Measurements from ENCODE around the gene CREB5. TPM values are rescaled to one million over a fixed set of nuclear protein-coding genes. Genes with fewer than 3 reads are reported as not detected.
A peak's percentile ranks its signal among the peaks of the same experiment; 100 is the strongest.

The CREB5 gene
- total and polyA plus RNA-seq, 2 of the 8 experiments (the other 6 are each of a cell fraction or from before 2014, with no cell fraction given): 2.4 to 2.7 TPM

GRCh38 chr7:28656529-28656928, 244.2 kb downstream of the CREB5 start:
- no peaks in the 10 kb centered on the region for H3K27me3 ChIP-seq (replicated peaks in 1 of 4; ENCODE audit: control insufficient read depth in 3 of 4, extremely low read depth in 1 of 4, insufficient read depth in 3 of 4, low read length in 3 of 4)
- no peak overlapping the region for H4K91ac ChIP-seq (replicated peaks; ENCODE audit: insufficient read length, low read length)
- no peak overlapping the region for H3K23ac ChIP-seq (ENCODE audit: insufficient read length)
- H3K9me3 ChIP-seq (ENCODE audit: insufficient read depth in 2 of 2, low read depth in 1 of 2, low read length in 1 of 2): peaks cover 2 to 6% of the 10 kb centered on the region in 2 experiments; a peak in 1 of 4 replicates
- H3K4ac ChIP-seq (replicated peaks; ENCODE audit: insufficient read length, low read depth, low read length): no peak overlapping the region
- 85% methylated on average over 1 of the region's 1 CpG; no CpG with 5 or more reads in 1 of the 2 experiments for WGBS, 2 experiments (ENCODE audit: extremely low coverage in 1 of 2, insufficient coverage in 1 of 2, insufficient read length in 1 of 2, insufficient replicate concordance in 2 of 2, low coverage in 1 of 2, low lambda C conversion rate in 2 of 2, missing lambda C conversion rate in 1 of 2)
- ChIA-PET POLR2A (ENCODE audit: partially characterized antibody) (no interaction called here), CTCF (ENCODE audit: partially characterized antibody) (no interaction called here)
- H3K4me2 ChIP-seq (ENCODE audit: insufficient read depth in 1 of 2, low read depth in 2 of 2, low read length in 2 of 2): no peak overlapping the region
- no peaks in the 10 kb centered on the region for H4K20me1 ChIP-seq (replicated peaks in 1 of 2; ENCODE audit: control insufficient read depth in 1 of 2, insufficient read depth in 2 of 2, low read length in 2 of 2)
- no peaks in the 10 kb centered on the region for H3K4me1 ChIP-seq (replicated peaks in 1 of 4; ENCODE audit: control insufficient read depth in 3 of 4, insufficient read depth in 4 of 4, low read length in 3 of 4)
- H2AK5ac ChIP-seq (ENCODE audit: low read depth, low read length): no peak overlapping the region
- no peak overlapping the region for H2BK120ac ChIP-seq (replicated peaks; ENCODE audit: low read depth, low read length)
- no peak overlapping the region for H3K4me3 ChIP-seq (ENCODE audit: extremely low read depth in 1 of 4, insufficient read depth in 2 of 4, low read depth in 3 of 4, low read length in 4 of 4)
- TF ChIP-seq MAFK (IDR thresholded peaks at IDR 0.05; ENCODE audit: low read depth, low read length) (peak; percentile 44; the same call in 1 of the 2 replicates), TBP (IDR thresholded peaks at IDR 0.05; ENCODE audit: low read depth, low read length) (no peak), CHD1 (IDR thresholded peaks at IDR 0.05; ENCODE audit: low read depth, low read length) (no peak), ATF2 (IDR thresholded peaks at IDR 0.05; ENCODE audit: low read length) (no peak), CHD2 (IDR thresholded peaks at IDR 0.05; ENCODE audit: low read length) (no peak), E2F6 (IDR thresholded peaks at IDR 0.05) (no peak), CBX5 (IDR thresholded peaks at IDR 0.05; ENCODE audit: low read depth, low read length) (no peak)
- H2BK20ac ChIP-seq (ENCODE audit: low read length): no peak overlapping the region
- no peak overlapping the region for H4K8ac ChIP-seq (ENCODE audit: extremely low read depth, insufficient read depth, low read length)
- H2AFZ ChIP-seq (ENCODE audit: low read length): no peak overlapping the region
- FAIRE-seq: no peak
- no peak overlapping the region for H4K5ac ChIP-seq (ENCODE audit: insufficient read length, low read depth, low read length)
- no peak overlapping the region for H2BK12ac ChIP-seq (ENCODE audit: low read depth, low read length)
- H3K79me1 ChIP-seq (ENCODE audit: low read depth, low read length): no peaks in the 10 kb centered on the region
- H3K79me2 ChIP-seq (ENCODE audit: control insufficient read depth in 1 of 2, insufficient read depth in 2 of 2, low read length in 2 of 2): no peaks in the 10 kb centered on the region
- H3K56ac ChIP-seq (replicated peaks; ENCODE audit: insufficient read length, low read depth, low read length): no peak overlapping the region
- DNase-seq (ENCODE audit: low read depth in 1 of 2, low spot score in 2 of 2): no peak
- no peaks in the 10 kb centered on the region for H3K36me3 ChIP-seq (ENCODE audit: control insufficient read depth in 2 of 4, insufficient read depth in 4 of 4, low read length in 3 of 4)
- no peak overlapping the region for H3K27ac ChIP-seq (ENCODE audit: low read depth, low read length)
- no peak overlapping the region for H3K9ac ChIP-seq (replicated peaks in 1 of 4; ENCODE audit: extremely low read depth in 1 of 4, low read depth in 3 of 4, low read length in 3 of 4)
- no peak overlapping the region for H2BK5ac ChIP-seq (ENCODE audit: low read depth, low read length)
- no peak overlapping the region for H3K18ac ChIP-seq (ENCODE audit: extremely low read depth, low read length)
- no peak overlapping the region for H2BK15ac ChIP-seq (ENCODE audit: low read length)
- no peak overlapping the region for H3K14ac ChIP-seq (ENCODE audit: insufficient read length)
- H3K23me2 ChIP-seq (ENCODE audit: low read depth, low read length): no peaks in the 10 kb centered on the region
